GM21619 (cell line): Measurements from ENCODE around the gene C4orf51.
A peak's percentile ranks its signal among the peaks of the same experiment; 100 is the strongest.

Experiments
- ATAC-seq: cut with Tn5 transposase; IDR thresholded peaks from one replicate; pipeline ENCODE4 v1.9.1; 2021; ENCODE audit not compliant: unreplicated experiment

The C4orf51 gene

DNA sequence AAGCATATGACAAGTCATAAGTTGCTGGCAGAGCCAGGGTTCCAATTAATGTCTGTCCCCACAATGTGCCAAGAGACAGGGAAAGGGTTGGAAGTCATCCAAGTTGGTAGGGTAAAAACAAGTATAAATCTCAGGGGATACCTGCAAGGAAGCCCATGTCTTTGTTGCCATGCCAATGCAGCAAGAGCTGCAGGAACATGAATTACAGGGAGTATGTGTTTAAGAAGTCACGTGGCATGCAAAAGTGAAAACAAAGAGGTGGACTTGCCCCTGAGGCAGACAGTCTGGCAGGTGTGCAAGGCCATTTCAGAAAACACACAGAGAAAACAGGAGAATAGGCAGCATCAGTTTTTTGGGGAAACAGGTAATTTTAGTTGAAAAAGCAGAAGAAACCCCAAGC, 29.4 kb downstream of the C4orf51 start:
- ATAC-seq = peak; percentile 24

- peak; percentile 88 for ATAC-seq
Measured at GRCh38 chr4:145709843-145710242, 29.9 kb downstream of the C4orf51 start.

DNA sequence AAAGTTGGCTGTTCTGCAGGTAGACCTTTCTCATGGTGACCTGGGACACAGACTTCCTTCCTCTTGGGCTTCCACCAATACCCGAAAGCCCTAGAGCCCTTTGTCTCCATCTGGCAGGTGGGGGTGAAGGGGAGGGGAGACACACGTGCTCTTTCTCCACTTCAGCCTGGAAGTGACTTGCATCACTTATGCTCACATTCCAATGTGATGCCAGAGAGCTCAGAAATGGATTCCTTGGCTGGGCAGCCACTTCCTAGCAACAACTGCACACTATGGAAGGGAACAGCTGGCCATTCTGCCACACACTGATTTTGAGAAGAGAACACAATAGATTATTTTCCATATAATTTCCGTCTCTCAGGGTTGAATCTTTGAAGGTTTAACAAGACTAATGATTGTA, 36.3 kb downstream of the C4orf51 start:
- no peak for ATAC-seq

DNA sequence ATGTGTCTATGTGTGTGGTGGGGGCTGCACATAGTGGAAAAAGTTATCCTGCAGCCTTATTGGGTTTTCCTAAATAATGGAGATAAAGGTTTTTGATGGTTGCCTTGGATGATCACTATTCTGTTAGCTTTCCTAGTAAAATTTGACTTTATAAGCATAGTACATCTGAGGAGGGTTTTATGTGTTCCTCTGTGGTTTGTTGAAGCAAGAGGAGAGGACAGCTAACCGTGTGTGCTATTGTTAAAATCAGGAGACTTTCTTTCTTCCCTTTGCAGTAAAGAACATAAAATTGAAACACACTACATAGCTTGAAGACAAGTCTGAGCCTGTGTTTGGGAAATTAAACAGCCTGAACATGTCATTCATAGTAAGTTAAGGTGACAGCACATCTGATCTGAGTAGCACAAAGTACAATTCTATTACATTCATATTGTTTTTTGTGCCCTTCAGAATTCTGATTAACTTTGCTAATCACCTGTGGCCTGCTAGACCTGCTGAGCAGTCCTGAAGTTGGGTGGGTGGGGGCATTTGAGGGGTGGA, 36.8 kb downstream of the C4orf51 start:
- no peak for ATAC-seq

DNA sequence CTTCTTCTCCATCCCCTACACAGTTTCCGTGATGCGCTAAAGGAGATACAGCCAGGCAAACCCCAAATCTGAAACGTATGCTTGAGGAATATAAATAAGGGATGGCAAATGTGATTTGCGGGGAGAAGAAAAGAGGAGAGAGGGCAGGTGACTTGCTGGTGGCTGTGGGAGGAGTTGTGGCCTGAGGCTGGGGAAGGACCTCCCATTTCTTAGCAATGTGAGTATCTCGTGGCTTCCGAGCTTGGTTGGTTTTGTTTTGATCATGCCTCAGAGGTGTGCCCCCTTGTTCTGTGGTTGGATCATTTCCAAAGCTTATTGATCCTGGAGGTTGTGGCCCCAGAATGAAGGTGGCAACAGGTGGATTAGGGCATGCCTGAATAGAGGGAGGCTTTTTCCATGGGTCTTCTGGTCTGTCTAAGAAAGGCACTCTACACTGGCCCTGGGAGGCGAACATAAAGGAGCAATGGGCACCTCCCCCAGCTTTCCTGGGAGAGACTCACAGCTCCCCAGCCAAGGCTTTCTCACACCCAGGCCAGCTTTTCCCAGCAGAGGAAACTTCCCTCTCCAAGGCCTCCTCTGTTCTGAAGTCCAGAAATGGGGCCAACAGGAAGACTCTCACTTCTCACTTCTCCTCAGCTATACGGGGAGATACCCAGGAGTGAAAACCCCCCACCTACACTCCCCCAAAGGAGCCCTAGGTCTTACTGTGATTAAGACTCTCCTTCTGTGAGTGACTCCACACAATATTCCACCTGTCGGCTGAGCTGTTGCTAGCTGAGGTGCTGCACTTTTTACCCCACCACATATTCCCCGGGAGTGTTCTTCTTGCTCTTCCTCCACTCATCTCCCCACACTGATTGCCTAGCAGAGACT, 40.0 kb downstream of the C4orf51 start:
- ATAC-seq = peak; percentile 80

DNA sequence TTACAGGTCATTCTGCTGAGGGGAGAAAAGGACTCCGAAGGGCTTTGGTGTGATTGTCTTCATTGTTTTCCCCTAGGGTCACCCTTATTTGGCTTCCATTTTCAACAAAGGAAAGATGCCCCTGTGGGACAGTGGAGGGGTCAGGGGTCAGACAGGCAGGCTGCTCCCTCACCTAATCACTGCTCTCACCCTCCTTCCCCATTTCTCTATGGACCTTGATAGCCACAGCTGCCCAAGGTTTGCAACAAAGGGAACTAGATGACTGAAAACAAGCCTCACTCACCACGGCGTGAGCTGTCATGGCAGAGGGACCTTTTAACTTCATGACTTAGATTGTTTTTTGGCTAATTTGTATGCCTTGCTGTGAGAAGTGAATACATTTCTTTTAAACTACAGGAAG, 40.7 kb downstream of the C4orf51 start:
- peak; percentile 29 for ATAC-seq

DNA sequence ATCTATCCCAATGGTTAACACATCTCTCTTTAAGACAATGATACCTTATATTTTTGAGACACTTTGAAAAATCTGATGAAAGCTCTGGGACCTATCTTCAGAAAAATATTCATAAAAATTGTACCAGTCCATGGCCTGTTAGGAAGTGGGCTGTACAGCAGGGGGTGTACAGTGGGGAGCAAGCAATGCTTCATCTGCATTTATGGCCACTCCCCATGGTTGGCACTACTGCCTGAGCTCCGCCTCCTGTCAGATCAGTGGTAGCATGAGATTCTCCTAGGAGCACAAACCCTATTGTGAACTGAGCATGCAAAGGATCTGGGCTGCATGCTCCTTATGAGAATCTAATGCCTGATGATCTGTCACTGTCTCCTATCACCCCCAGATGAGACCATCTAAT, 42.6 kb downstream of the C4orf51 start:
- ATAC-seq = no peak

DNA sequence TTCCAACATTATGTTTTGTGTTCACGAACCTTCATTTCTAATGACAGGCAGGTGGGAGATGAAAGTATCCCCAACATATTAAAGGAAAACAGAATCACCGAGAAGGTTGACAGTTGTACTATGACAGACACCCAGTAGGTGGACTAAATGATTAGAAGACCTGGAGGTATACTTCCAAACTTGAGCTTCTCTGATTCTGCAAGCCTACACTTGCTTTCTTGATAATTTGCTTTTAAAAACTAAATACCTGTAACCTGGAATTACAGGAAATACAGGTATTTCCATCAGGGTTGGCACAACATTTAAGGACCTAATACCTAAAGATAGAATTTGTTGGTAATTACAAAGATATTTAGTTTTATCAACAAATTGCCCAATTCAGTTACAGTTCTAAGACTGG, 43.4 kb downstream of the C4orf51 start:
- no peak for ATAC-seq

- no peak for ATAC-seq
Measured at GRCh38 chr4:145730026-145730425, 50.1 kb downstream of the C4orf51 start.

DNA sequence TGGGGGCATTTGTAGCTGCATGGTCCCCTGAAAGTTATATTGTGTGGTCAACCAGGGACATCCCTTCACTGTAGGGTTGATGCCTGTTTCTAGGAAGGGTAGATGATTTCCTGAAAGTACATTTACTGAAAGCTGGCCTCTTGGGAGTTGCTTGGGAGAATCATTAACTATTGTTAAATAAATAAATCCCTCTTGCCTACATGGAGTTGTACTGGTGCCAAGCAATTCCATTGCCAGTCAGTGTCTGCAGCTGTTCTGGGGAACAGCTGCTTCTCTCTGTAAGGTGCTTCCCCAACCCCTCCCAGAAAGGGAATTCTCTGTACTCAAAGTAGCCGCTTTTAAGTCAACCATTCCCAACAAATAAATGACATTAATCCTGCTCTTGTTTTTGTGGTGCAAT, 51.1 kb downstream of the C4orf51 start:
- no peak for ATAC-seq

GRCh38 chr4:145732001-145732815, 52.3 kb downstream of the C4orf51 start:
- no peak for ATAC-seq

GRCh38 chr4:145732895-145733880, 53.2 kb downstream of the C4orf51 start:
- peak; percentile 86 for ATAC-seq

DNA sequence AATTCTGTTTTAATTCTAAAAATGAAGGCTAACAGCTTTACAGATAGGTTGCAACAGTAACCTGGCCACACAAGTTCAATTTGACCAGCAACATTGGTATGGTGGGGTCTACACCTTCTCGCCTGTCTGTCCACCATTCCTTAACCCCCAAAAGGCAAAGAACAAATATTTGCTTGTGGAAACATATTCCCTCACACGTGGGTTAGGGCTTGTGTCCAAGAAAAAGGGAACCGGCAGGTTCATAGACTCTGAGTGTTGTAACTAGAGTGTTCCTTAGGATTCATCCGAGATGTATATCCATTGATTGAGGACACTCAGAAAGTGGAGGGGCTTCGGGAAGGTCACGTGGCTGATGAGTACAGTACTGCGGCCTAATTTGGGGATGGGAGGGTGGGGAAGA, 54.1 kb downstream of the C4orf51 start:
- ATAC-seq = no peak

GRCh38 chr4:145734576-145735346, 54.8 kb downstream of the C4orf51 start:
- peak; percentile 36 for ATAC-seq

DNA sequence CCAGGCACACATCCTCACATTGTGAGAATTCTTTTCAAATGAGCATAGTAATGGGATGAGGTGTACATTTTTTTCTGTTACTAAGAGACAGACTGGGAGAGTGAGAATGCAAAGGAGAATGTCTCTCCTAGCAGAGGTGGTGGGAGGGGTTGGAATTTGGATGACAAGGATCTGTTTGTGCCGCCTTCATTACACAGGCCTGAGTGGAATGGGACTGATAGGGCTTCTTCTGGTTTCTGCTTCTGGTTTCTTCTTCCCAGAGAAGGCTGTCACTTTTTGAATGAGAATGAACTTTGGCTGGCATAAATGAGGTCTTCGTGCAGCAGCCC, 55.4 kb downstream of the C4orf51 start:
- no peak for ATAC-seq

GRCh38 chr4:145735827-145736226, 55.9 kb downstream of the C4orf51 start:
- ATAC-seq = no peak

- no peak for ATAC-seq
Measured at GRCh38 chr4:145736241-145736831, 56.4 kb downstream of the C4orf51 start.

- no peak for ATAC-seq
Measured at GRCh38 chr4:145739845-145740244, 59.9 kb downstream of the C4orf51 start.

DNA sequence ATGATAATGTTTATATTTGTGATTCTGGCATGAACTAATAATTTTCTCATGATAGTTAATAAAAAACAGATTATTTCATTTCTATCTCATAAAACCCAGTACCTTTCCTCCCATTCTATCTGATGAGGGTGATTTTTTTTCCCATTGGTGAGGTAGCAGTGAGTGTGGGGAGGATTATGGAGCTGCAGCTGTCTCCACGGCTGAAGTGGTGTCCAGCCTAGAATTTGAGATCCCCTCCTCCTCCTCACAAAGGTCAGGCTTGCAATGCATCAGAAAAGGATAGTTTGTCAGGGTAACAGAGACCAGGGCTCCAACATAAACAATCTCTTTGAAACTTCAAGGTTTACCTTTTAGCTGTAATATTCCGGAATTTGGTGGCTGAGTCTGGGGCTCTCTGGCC, 60.9 kb downstream of the C4orf51 start:
- no peak for ATAC-seq

GRCh38 chr4:145743641-145744040, 63.7 kb downstream of the C4orf51 start:
- no peak for ATAC-seq
